Measurements from ENCODE around the gene KCNRG. TPM values are rescaled to one million over a fixed set of nuclear protein-coding genes. Genes with fewer than 3 reads are reported as not detected.

The KCNRG gene
- total RNA-seq, 2 experiments from 2014 or later = 0.22 to 0.77 TPM

DNA sequence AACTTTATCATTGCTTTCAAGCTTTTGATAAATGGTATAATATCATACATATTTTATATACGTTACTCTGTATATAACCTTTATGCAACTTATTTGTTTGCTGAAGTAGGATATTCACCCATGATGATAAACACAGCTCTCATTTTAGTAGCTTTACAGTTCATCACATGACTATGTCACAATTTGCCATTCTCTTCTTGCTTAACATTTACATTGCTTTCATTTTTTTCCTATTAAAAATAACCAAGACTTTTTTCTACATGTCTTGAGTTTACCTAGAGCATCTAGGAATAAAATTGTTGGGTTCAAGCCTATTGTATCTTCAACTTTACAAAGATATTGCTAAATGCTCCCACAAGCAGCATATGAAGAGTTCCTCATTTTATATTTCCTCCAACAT lies 54.0 kb downstream of the KCNRG start:
- no peak for ATAC-seq (ENCODE audit: low read depth)
- Mint-ChIP-seq H3K9me3 (no peaks in the 10 kb centered on the region), H3K27ac (no peak overlapping the region), H3K27me3 (no peaks in the 10 kb centered on the region), H3K4me1 (peaks cover 32% of the 10 kb centered on the region), H3K36me3 (peaks cover 47% of the 10 kb centered on the region), H3K4me3 (no peak overlapping the region)
- no peak for DNase-seq
- POLR2A ChIA-PET = interaction anchor here (1.1 to 2.4 kb wide), 3 partner anchors 12 to 72 kb away, joined by 3 to 10 read pairs (median 5); partner anchors contain the start of gene TRIM13

DNA sequence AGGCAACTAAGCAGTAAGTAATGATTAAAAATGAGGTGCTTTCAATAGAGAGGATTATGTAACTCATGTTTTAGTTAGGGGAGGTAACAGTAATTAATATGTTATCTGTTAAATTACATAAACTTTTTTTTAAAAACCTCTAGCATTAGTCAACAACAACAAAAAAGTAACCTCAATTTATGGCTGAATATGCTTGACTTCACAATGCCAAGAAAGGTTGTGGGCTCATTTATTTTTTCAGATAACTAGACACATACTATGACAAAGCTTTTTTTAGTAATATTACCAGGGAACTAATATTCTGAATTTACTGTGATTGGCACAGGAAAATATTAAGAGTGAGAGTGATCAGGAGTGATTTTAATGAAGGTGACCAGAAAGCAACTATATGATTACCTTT lies 54.9 kb downstream of the KCNRG start:
- Mint-ChIP-seq H3K27ac (no peak overlapping the region), H3K4me1 (peaks cover 32% of the 10 kb centered on the region), H3K4me3 (no peak overlapping the region)

More for the DNA sequence above, 54.9 kb downstream of the KCNRG start:
- POLR2A ChIA-PET = interaction anchor here (2.2 to 2.4 kb wide), 2 partner anchors 11 to 73 kb away, joined by 7 to 10 read pairs; partner anchors contain the start of gene TRIM13
- peaks cover 46% of the 10 kb centered on the region for H3K36me3 Mint-ChIP-seq
- DNase-seq = no peak
- no peaks in the 10 kb centered on the region for H3K27me3 Mint-ChIP-seq
- ATAC-seq (ENCODE audit: low read depth) = no peak
- H3K9me3 Mint-ChIP-seq = no peaks in the 10 kb centered on the region

Small RNA genes lying within 50 kb of the gene (microRNA-seq; reads per million reads assigned to microRNA genes)
- 2,811 reads per million, percentile 85 among the genes with 10 or more reads in this experiment for gene MIR15A
- 5,838 reads per million, percentile 91 among the genes with 10 or more reads in this experiment for gene MIR16-1
- 169 reads per million, percentile 63 among the genes with 10 or more reads in this experiment for gene MIR3613

Other genes starting within 250 kb of the KCNRG start
- 10 to 100 TPM; 27.8 to 28.1 TPM for gene KPNA3, start 222.8 kb upstream of the KCNRG start, total RNA-seq
- gene SPRYD7, start 79.1 kb upstream of the KCNRG start, total RNA-seq = 1 to 10 TPM; 3.5 to 4.4 TPM
- gene TRIM13, start 18.4 kb upstream of the KCNRG start, total RNA-seq = 10 to 100 TPM; 19.7 to 19.9 TPM